ENCODE results near the gene WDR75. TPM values are rescaled to one million over a fixed set of nuclear protein-coding genes. Genes with fewer than 3 reads are reported as not detected.

The WDR75 gene
- total RNA-seq, 6 experiments from 2014 or later: 28.9 to 35.7 (median 31.0) TPM

DNA sequence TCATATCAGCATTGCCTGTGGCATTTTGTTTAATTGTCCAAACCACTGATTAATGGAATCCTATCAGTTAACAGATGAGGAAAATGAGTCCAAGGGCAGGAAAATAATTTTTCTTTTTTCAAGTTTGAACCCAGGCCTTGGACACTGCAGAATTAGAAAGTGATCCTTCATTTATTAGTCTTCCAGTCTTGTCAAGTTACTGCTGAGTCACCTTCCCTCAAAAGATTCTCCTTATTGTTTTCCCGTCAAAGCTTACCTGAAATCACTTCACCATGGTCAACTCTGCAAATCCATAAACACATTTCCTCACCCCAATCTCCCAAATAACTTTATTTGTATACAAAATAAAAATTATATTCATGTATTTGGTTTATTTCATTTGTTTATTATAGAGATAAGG, 57.9 kb downstream of the WDR75 start:
- peaks cover 11% of the 10 kb centered on the region; the same call in 1 of the 2 replicates for H3K27me3 Mint-ChIP-seq (ENCODE audit: insufficient read depth)
- no peaks in the 10 kb centered on the region for H3K4me1 Mint-ChIP-seq (ENCODE audit: low read depth)
- no peaks in the 10 kb centered on the region for H3K36me3 Mint-ChIP-seq (ENCODE audit: low read depth)
- TF ChIP-seq, protein P1, sequence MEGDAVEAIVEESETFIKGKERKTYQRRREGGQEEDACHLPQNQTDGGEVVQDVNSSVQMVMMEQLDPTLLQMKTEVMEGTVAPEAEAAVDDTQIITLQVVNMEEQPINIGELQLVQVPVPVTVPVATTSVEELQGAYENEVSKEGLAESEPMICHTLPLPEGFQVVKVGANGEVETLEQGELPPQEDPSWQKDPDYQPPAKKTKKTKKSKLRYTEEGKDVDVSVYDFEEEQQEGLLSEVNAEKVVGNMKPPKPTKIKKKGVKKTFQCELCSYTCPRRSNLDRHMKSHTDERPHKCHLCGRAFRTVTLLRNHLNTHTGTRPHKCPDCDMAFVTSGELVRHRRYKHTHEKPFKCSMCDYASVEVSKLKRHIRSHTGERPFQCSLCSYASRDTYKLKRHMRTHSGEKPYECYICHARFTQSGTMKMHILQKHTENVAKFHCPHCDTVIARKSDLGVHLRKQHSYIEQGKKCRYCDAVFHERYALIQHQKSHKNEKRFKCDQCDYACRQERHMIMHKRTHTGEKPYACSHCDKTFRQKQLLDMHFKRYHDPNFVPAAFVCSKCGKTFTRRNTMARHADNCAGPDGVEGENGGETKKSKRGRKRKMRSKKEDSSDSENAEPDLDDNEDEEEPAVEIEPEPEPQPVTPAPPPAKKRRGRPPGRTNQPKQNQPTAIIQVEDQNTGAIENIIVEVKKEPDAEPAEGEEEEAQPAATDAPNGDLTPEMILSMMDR (IDR thresholded peaks at IDR 0.05): no peak
- H3K4me3 Mint-ChIP-seq: no peak overlapping the region
- H3K27ac Mint-ChIP-seq: no peak overlapping the region
- H3K9me3 Mint-ChIP-seq: no peaks in the 10 kb centered on the region
- DNase-seq: no peak

DNA sequence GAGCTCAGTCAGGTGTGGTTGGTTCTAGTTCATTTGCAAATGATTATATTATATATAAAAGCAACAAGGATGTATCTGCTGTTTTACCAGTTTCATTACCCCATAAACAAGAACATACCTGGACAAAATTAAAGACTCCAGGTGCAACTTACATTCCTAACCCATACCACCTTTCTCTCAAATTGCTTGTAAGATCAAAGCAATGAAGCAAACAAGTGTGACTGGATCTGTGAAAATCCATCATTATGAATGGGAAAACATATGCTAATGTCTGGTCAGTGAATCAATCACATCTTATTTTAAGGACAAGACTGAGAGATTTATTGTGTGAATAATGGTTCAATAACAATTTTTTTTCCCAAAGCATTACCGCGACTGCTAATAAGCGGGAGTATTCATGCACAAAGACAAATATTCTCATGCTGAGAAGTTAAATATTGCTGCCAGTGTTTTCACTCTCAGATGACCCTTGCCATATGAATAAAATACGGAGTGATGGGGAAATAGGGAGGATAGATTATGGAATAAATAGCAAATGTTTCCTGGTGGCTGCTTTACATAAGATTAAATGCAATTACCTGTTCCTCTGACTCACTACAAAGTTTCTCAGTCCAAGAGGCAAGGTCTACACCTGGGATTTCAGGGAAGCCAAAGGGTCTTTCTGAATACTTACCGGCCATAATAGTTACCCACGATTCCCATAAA, 59.3 kb downstream of the WDR75 start:
- Mint-ChIP-seq H3K27ac (no peak overlapping the region), H3K27me3 (ENCODE audit: insufficient read depth) (peaks cover 5% of the 10 kb centered on the region), H3K4me1 (ENCODE audit: low read depth) (no peaks in the 10 kb centered on the region), H3K36me3 (ENCODE audit: low read depth) (no peaks in the 10 kb centered on the region), H3K9me3 (no peaks in the 10 kb centered on the region), H3K4me3 (no peak overlapping the region)
- TF ChIP-seq, protein P1 (IDR thresholded peaks at IDR 0.05): no peak
- DNase-seq: no peak

DNA sequence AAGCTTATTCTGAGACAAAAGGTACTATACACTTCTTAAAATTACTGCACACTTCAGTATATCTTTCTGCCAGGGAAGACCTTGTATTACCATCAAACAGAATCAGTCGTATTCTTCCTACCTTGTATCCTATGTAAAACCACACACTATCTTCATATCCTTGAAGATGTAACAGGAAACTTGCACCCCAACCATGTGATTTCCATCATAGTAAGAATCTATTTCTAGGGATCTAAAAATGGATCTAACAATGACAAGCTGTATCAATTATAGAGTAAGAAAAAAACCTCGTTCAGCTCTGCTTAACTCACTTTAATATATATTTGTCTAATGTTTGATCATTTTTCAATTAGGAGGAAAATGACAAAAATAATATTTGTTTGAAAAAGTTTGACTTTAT, 60.2 kb downstream of the WDR75 start:
- DNase-seq: no peak
- TF ChIP-seq, protein P1 (IDR thresholded peaks at IDR 0.05): no peak
- Mint-ChIP-seq H3K4me1 (ENCODE audit: low read depth) (no peaks in the 10 kb centered on the region), H3K36me3 (ENCODE audit: low read depth) (no peaks in the 10 kb centered on the region), H3K9me3 (no peaks in the 10 kb centered on the region), H3K27ac (no peak overlapping the region), H3K4me3 (no peak overlapping the region), H3K27me3 (ENCODE audit: insufficient read depth) (no peaks in the 10 kb centered on the region; the same call in 1 of the 2 replicates)

DNA sequence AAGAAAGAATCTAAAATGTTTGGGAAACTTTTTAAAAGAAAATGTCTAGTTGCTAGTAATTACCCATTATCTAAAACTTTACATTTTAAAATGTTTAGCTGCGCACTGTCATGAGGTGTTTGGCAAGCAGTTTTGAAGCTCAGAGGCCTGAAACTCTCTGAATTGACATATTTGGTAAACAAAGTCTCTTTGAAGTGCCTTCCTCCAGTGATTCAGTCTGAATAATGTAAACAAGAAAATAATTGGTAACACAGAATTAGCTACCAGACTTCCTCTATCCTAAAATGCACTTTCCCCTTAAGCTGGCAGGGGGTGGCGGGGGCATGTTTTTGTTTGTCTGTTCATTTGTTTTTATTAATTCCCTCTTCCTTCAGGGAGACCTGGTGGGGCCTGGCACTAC, 61.4 kb downstream of the WDR75 start:
- no peaks in the 10 kb centered on the region; the same call in 1 of the 2 replicates for H3K27me3 Mint-ChIP-seq (ENCODE audit: insufficient read depth)
- H3K36me3 Mint-ChIP-seq (ENCODE audit: low read depth): no peaks in the 10 kb centered on the region
- no peaks in the 10 kb centered on the region for H3K9me3 Mint-ChIP-seq
- H3K4me3 Mint-ChIP-seq: no peak overlapping the region
- DNase-seq: no peak
- no peaks in the 10 kb centered on the region for H3K4me1 Mint-ChIP-seq (ENCODE audit: low read depth)
- TF ChIP-seq, protein P1 (IDR thresholded peaks at IDR 0.05): no peak
- H3K27ac Mint-ChIP-seq: no peak overlapping the region

DNA sequence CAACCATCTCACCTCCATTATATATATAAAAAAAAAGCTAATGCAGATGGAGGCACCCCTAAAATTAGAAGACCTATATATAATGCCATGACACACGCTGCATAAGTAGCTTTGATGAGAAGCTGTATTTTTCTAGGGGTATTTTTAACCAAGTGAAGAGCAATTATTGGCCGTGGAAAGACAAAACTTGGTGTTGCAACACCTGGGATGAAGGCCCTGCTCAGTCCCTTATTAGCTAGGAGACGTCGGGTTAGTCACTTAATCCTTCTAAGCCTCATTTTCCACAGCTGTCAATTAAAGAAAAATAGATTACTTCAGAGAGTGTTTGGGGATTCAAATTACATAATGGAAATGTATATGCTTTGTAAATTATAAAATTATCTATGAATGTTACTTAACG, 63.0 kb downstream of the WDR75 start:
- Mint-ChIP-seq H3K36me3 (ENCODE audit: low read depth) (no peaks in the 10 kb centered on the region), H3K4me3 (no peak overlapping the region), H3K4me1 (ENCODE audit: low read depth) (no peaks in the 10 kb centered on the region), H3K9me3 (no peaks in the 10 kb centered on the region), H3K27ac (no peak overlapping the region), H3K27me3 (ENCODE audit: insufficient read depth) (peaks cover 6% of the 10 kb centered on the region)
- TF ChIP-seq, protein P1 (IDR thresholded peaks at IDR 0.05): no peak
- DNase-seq: no peak
